ENCODE data around the gene ABHD15. TPM values are rescaled to one million over a fixed set of nuclear protein-coding genes. Genes with fewer than 3 reads are reported as not detected.

The ABHD15 gene
- total and polyA plus RNA-seq, 2 donors (not counting 3 experiments of a cell fraction or from before 2014, with no cell fraction given): 3.8 to 5.6 TPM

DNA sequence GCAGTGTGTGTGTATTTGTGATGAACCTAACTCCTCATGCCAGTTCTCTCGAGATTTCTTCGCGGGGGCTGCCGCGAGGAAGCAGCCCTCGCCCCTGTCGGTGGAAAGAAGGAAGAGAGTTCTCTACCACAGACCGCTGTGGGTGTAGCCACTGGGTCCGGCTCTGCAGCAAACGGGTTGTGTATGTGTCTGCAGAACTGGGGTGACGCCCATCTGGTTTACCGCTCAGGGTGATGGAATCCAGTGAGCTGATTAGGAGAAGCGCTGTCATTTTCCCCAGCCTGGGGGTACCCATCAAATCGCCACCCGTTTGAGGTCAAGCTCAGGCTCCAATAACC, 48.2 kb upstream of the ABHD15 start:
- peaks cover 0 to 1% of the 10 kb centered on the region in 2 experiments for H3K36me3 ChIP-seq (ENCODE audit: control insufficient read depth in 2 of 2, extremely low read depth in 1 of 2, insufficient read depth in 2 of 2, low read length in 2 of 2)
- no peaks in the 10 kb centered on the region for H3K27me3 ChIP-seq (ENCODE audit: control insufficient read depth in 2 of 2, insufficient read depth in 2 of 2, low read length in 2 of 2)
- H3K4me3 ChIP-seq (replicated peaks in 1 of 3; ENCODE audit: insufficient read depth in 1 of 3, low read depth in 1 of 3, low read length in 3 of 3): peak overlapping the region in 1 of 3 experiments; percentile 18
- CTCF ChIA-PET: interaction anchor here (0.6 to 6.9 kb wide), 10 partner anchors 20 to 478 kb away, joined by 3 to 120 read pairs (median 6); partner anchors contain the start of genes ABHD15, ANKRD13B, SSH2 and TP53I13
- no peak overlapping the region for H3K9ac ChIP-seq (replicated peaks; ENCODE audit: extremely low read depth, insufficient read depth, low read length)
- H3K4me1 ChIP-seq (ENCODE audit: control insufficient read depth, extremely low read depth, insufficient read depth, low read length): peaks cover 31% of the 10 kb centered on the region
- H3K9me1 ChIP-seq (replicated peaks; ENCODE audit: control insufficient read depth, extremely low read depth, insufficient read depth, low read length): no peaks in the 10 kb centered on the region
- H3K27ac ChIP-seq (ENCODE audit: insufficient read depth, low read depth, low read length): no peak overlapping the region
- H3K4me2 ChIP-seq (ENCODE audit: insufficient read depth, low read length): peak overlapping the region; percentile 55
- no TSS peak for BruUV-seq (replicated peaks)
- H2AFZ ChIP-seq (ENCODE audit: low read depth, low read length): peak overlapping the region; percentile 34
- POLR2A ChIA-PET: interaction anchor here (1.6 kb wide), 1 partner anchor 321 kb away, joined by 5 read pairs; the partner anchor contains the start of gene NUFIP2
- FAIRE-seq (no peak), DNase-seq (ENCODE audit: low read depth, low spot score) (no peak)
- dilution Hi-C loops (cut with MboI; ENCODE audit: extremely low pct_ligation_motif_present, low sequenced_read_pairs): no loop called here
- TF ChIP-seq, protein P1, sequence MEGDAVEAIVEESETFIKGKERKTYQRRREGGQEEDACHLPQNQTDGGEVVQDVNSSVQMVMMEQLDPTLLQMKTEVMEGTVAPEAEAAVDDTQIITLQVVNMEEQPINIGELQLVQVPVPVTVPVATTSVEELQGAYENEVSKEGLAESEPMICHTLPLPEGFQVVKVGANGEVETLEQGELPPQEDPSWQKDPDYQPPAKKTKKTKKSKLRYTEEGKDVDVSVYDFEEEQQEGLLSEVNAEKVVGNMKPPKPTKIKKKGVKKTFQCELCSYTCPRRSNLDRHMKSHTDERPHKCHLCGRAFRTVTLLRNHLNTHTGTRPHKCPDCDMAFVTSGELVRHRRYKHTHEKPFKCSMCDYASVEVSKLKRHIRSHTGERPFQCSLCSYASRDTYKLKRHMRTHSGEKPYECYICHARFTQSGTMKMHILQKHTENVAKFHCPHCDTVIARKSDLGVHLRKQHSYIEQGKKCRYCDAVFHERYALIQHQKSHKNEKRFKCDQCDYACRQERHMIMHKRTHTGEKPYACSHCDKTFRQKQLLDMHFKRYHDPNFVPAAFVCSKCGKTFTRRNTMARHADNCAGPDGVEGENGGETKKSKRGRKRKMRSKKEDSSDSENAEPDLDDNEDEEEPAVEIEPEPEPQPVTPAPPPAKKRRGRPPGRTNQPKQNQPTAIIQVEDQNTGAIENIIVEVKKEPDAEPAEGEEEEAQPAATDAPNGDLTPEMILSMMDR (IDR thresholded peaks at IDR 0.05; ENCODE audit: extremely low read depth in 1 of 2, insufficient read depth in 1 of 2, low read depth in 1 of 2, low read length in 2 of 2): no peak
- no peak for TF ChIP-seq JUN (IDR thresholded peaks at IDR 0.05; ENCODE audit: borderline replicate concordance, insufficient read depth, insufficient read length, low read depth)
- no peak for TF ChIP-seq EZH2 (IDR thresholded peaks at IDR 0.05; ENCODE audit: borderline replicate concordance, low read depth, low read length, severe bottlenecking)
- no peak for TF ChIP-seq POLR2AphosphoS5 (IDR thresholded peaks at IDR 0.05; ENCODE audit: insufficient read depth, low read depth, low read length)
- no peak for TF ChIP-seq MYC (IDR thresholded peaks at IDR 0.05; ENCODE audit: low read depth, low read length)
- TF ChIP-seq FOS (IDR thresholded peaks at IDR 0.05; ENCODE audit: borderline replicate concordance, insufficient read depth, low read length): no peak
- no peak for TF ChIP-seq POLR2A (IDR thresholded peaks at IDR 0.05; ENCODE audit: low read depth, low read length)
- no peak for TF ChIP-seq GATA2 (IDR thresholded peaks at IDR 0.05; ENCODE audit: insufficient read depth, insufficient read length, low read depth, low read length)
- TF ChIP-seq, protein P2, sequence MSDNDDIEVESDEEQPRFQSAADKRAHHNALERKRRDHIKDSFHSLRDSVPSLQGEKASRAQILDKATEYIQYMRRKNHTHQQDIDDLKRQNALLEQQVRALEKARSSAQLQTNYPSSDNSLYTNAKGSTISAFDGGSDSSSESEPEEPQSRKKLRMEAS (IDR thresholded peaks at IDR 0.05; ENCODE audit: insufficient read depth, insufficient read length): no peak
- intact Hi-C loops (cut with micrococcal nuclease): loop anchor here (1.0 to 5.0 kb wide), 3 partner anchors 48 to 478 kb away; partner anchors contain the start of genes ABHD15 and TP53I13
- no peaks in the 10 kb centered on the region for H4K20me1 ChIP-seq (replicated peaks; ENCODE audit: control insufficient read depth, extremely low read depth, insufficient read depth, low read length)
- H3K79me2 ChIP-seq (ENCODE audit: control insufficient read depth, insufficient read depth, low read length): no peaks in the 10 kb centered on the region
- H3K9me3 ChIP-seq (replicated peaks; ENCODE audit: control insufficient read depth, insufficient read depth, low read length): no peaks in the 10 kb centered on the region

Data from endothelial cell of umbilical vein (primary cell).